Measurements from ENCODE around the gene SLC30A2. TPM values are rescaled to one million over a fixed set of nuclear protein-coding genes. Genes with fewer than 3 reads are reported as not detected.

SLC30A2 gene
- total RNA-seq, 1 experiment from 2014 or later = 0.07 TPM

DNA sequence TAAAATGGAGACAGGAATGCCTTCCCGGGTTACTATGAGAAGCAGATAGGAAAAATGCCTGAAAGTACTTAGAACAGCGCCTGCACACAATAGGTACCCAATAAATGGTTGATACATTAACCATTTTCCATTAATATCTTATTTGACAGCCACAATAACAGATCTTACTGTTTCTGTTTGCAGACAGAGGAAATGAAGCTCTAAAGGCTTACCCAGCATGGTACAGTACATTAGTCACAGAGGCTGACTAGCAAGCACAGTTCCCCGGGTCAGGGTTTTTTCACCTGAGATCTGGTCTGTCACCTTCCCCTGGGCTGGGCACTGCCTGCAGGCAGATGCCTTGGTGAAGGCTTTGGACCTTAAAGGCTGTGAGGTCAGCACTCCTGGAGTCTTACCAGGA is 18.6 kb upstream of the SLC30A2 start:
- Histone ChIP-seq H3K27me3 (ENCODE audit: low read length) (no peaks in the 10 kb centered on the region), H4K20me1 (ENCODE audit: low read length) (no peaks in the 10 kb centered on the region), H3K4me2 (ENCODE audit: low read length) (no peak overlapping the region), H3K9ac (ENCODE audit: low read length) (no peak overlapping the region), H2AFZ (ENCODE audit: low read length) (no peak overlapping the region), H3K4me3 (ENCODE audit: low read length) (no peak overlapping the region), H3F3A (ENCODE audit: low read length, unreplicated experiment) (no peaks in the 10 kb centered on the region), H3K9me2 (replicated peaks; ENCODE audit: low read length) (no peaks in the 10 kb centered on the region), H3K4me1 (ENCODE audit: insufficient read depth, low read length) (peaks cover 21% of the 10 kb centered on the region), H3K79me2 (ENCODE audit: low read length) (no peaks in the 10 kb centered on the region), H3K9me3 (ENCODE audit: low read length) (no peaks in the 10 kb centered on the region), H3K27ac (ENCODE audit: low read length) (no peak overlapping the region), H3K36me3 (ENCODE audit: low read depth, low read length) (no peaks in the 10 kb centered on the region)
- TF ChIP-seq EZH2 (IDR thresholded peaks at IDR 0.05; ENCODE audit: low read length, unreplicated experiment) = no peak
- TF ChIP-seq, protein P1, sequence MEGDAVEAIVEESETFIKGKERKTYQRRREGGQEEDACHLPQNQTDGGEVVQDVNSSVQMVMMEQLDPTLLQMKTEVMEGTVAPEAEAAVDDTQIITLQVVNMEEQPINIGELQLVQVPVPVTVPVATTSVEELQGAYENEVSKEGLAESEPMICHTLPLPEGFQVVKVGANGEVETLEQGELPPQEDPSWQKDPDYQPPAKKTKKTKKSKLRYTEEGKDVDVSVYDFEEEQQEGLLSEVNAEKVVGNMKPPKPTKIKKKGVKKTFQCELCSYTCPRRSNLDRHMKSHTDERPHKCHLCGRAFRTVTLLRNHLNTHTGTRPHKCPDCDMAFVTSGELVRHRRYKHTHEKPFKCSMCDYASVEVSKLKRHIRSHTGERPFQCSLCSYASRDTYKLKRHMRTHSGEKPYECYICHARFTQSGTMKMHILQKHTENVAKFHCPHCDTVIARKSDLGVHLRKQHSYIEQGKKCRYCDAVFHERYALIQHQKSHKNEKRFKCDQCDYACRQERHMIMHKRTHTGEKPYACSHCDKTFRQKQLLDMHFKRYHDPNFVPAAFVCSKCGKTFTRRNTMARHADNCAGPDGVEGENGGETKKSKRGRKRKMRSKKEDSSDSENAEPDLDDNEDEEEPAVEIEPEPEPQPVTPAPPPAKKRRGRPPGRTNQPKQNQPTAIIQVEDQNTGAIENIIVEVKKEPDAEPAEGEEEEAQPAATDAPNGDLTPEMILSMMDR (conservative IDR thresholded peaks at IDR 0.05; ENCODE audit: low read depth, low read length) = no peak
- no peak for TF ChIP-seq EZH2phosphoT487 (IDR thresholded peaks at IDR 0.05; ENCODE audit: borderline replicate concordance, low read length)
- DNase-seq (peak; percentile 55), ATAC-seq (peak; percentile 71)
- CTCF ChIA-PET = interaction anchor here (0.9 kb wide), 1 partner anchor 80 kb away, joined by 3 read pairs; no protein-coding TSS in a partner anchor
- BruUV-seq (replicated peaks) = no TSS peak
- intact Hi-C loops (cut with micrococcal nuclease) = no loop called here
- POLR2A ChIA-PET (ENCODE audit: unreplicated experiment) = no interaction called here

DNA sequence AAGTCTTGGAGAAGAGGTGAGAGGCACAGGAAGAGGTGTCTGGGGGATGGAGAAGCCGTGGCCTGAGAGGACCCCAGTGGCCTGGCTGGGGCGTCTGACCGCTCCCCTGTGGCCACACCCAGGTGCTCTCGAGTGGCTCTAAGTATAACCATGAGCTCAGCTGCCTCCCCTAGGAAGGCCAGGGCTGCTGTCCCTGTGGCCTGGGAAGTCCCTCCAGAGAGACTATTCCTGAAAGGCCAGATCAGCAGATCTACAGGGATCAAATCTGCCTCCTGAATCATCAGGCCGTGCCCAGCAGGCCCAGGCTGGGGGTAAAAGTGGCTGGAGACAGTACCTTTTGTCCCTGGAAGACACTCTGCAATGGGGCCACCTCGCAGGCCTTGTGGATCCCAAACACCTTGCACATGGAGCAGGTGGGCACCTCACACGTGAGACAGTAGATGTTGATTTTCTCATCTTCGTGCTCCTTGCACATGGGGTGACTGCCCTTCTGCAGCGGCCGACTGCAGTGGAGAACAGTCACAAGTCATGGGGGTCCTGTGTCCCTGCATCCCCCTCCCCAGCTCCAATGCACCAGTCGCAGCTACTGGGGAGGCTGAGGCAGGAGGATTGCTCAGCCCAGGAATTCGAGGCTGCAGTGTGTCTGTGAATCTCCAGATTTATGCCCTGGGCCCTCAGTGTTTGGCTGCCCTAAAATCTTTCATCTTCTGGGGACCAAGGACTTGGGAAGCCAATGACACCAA is 15.1 kb upstream of the SLC30A2 start:
- POLR2A ChIA-PET (ENCODE audit: unreplicated experiment) = no interaction called here
- CTCF ChIA-PET = no interaction called here

More for the DNA sequence above, 15.1 kb upstream of the SLC30A2 start:
- H3K79me2 ChIP-seq (ENCODE audit: low read length) = no peaks in the 10 kb centered on the region
- no peak overlapping the region for H3K4me3 ChIP-seq (ENCODE audit: low read length)
- no peaks in the 10 kb centered on the region for H3K36me3 ChIP-seq (ENCODE audit: low read depth, low read length)
- no peak overlapping the region for H3K27ac ChIP-seq (ENCODE audit: low read length)
- intact Hi-C loops (cut with micrococcal nuclease) = no loop called here
- BruUV-seq (replicated peaks) = no TSS peak
- ATAC-seq (no peak), DNase-seq (no peak)
- H3K27me3 ChIP-seq (ENCODE audit: low read length) = no peaks in the 10 kb centered on the region
- no peak overlapping the region for H3K9ac ChIP-seq (ENCODE audit: low read length)
- TF ChIP-seq, protein P1 (conservative IDR thresholded peaks at IDR 0.05; ENCODE audit: low read depth, low read length) = no peak
- TF ChIP-seq EZH2phosphoT487 (IDR thresholded peaks at IDR 0.05; ENCODE audit: borderline replicate concordance, low read length) (no peak), EZH2 (IDR thresholded peaks at IDR 0.05; ENCODE audit: low read length, unreplicated experiment) (no peak)
- H4K20me1 ChIP-seq (ENCODE audit: low read length) = no peaks in the 10 kb centered on the region
- H3K9me3 ChIP-seq (ENCODE audit: low read length) = no peaks in the 10 kb centered on the region
- no peaks in the 10 kb centered on the region for H3F3A ChIP-seq (ENCODE audit: low read length, unreplicated experiment)
- H3K4me2 ChIP-seq (ENCODE audit: low read length) = no peak overlapping the region
- no peaks in the 10 kb centered on the region for H3K9me2 ChIP-seq (replicated peaks; ENCODE audit: low read length)
- H3K4me1 ChIP-seq (ENCODE audit: insufficient read depth, low read length) = peaks cover 4% of the 10 kb centered on the region; the same call in 1 of the 2 replicates
- H2AFZ ChIP-seq (ENCODE audit: low read length) = no peak overlapping the region

Data from PC-3 (cell line).